HEK293 (cell line): ENCODE data around the gene KIF4A.

Source experiments
- CTCF ChIA-PET: fragments of 350-600 bp; formaldehyde crosslinking; extraction: SDS; loops from one replicate; lab custom pipeline; 2021; ENCODE audit warnings: antibody characterized with exemption; lab: Yijun Ruan, JAX
- POLR2A ChIA-PET: fragments of 300-600 bp; formaldehyde crosslinking; extraction: SDS; loops from one replicate; lab custom pipeline; 2020; ENCODE audit warnings: antibody characterized with exemption, inconsistent platforms; lab: Yijun Ruan, JAX
- H3K27ac ChIP-seq: fragments of 200-500 bp; sonication (Bioruptor generic); 2 replicates; pipeline ENCODE4 v1.5.1; 2014; ENCODE audit warnings: low read depth, low read length, control low read depth, inconsistent platforms; ENCODE audit errors: extremely low read depth
- H3K36me3 ChIP-seq, 2 experiments: fragments of 200-500 bp in 1 of 2; sonication (Bioruptor generic) in 1 of 2; 1 replicate in 1 of 2; 2 replicates in 1 of 2; pipeline ENCODE4 v1.5.1; 2014 to 2017; ENCODE audit warnings: inconsistent platforms in 2 of 2, low read length in 2 of 2; ENCODE audit not compliant: control insufficient read depth in 2 of 2, insufficient read depth in 1 of 2
- H3K4me1 ChIP-seq: fragments of 200-500 bp; sonication (Bioruptor generic); 2 replicates; pipeline ENCODE4 v1.5.1; 2014; ENCODE audit warnings: mild to moderate bottlenecking, low read length, inconsistent platforms; ENCODE audit not compliant: control insufficient read depth, insufficient read depth
- H3K4me3 ChIP-seq: 2 replicates; pipeline ENCODE4 v1.5.1; 2011; ENCODE audit warnings: low read depth, mild to moderate bottlenecking, control low read depth, low read length, moderate library complexity
- H3K9me3 ChIP-seq: fragments of 200-500 bp; sonication (Bioruptor generic); 2 replicates; pipeline ENCODE4 v1.5.1; 2014; ENCODE audit warnings: low read depth, low read length, inconsistent platforms; ENCODE audit not compliant: control insufficient read depth, insufficient read depth
- ATF2 ChIP-seq: fragments of 450-650 bp; formaldehyde crosslinking; IDR thresholded peaks from 2 replicates; pipeline ENCODE4 v1.5.1; 2016; ENCODE audit warnings: missing biosample characterization, missing genetic modification characterization, low read depth
- CTCF ChIP-seq: fragments of 450-650 bp; formaldehyde crosslinking; IDR thresholded peaks from 2 replicates; pipeline ENCODE4 v1.5.1; 2016; ENCODE audit warnings: missing biosample characterization, missing genetic modification characterization
- FEZF1 ChIP-seq: fragments of 450-650 bp; formaldehyde crosslinking; IDR thresholded peaks from 2 replicates; pipeline ENCODE4 v1.5.1; 2016; ENCODE audit warnings: missing biosample characterization, missing genetic modification characterization
- KLF9 ChIP-seq: fragments of 450-650 bp; formaldehyde crosslinking; IDR thresholded peaks from 2 replicates; pipeline ENCODE4 v1.5.1; 2016; ENCODE audit warnings: missing biosample characterization, missing genetic modification characterization, low read depth
- MZF1 ChIP-seq: fragments of 450-650 bp; formaldehyde crosslinking; IDR thresholded peaks from 2 replicates; pipeline ENCODE4 v1.5.1; 2017; ENCODE audit warnings: missing biosample characterization, missing genetic modification characterization, borderline replicate concordance
- PATZ1 ChIP-seq: fragments of 450-650 bp; formaldehyde crosslinking; IDR thresholded peaks from 2 replicates; pipeline ENCODE4 v1.5.1; 2016; ENCODE audit warnings: missing biosample characterization, missing genetic modification characterization
- PRDM1 ChIP-seq: fragments of 450-650 bp; formaldehyde crosslinking; IDR thresholded peaks from 2 replicates; pipeline ENCODE4; 2016; ENCODE audit warnings: missing biosample characterization, missing genetic modification characterization
- PRDM6 ChIP-seq: fragments of 450-650 bp; formaldehyde crosslinking; IDR thresholded peaks from 2 replicates; pipeline ENCODE4 v1.5.1; 2017; ENCODE audit warnings: missing biosample characterization, missing genetic modification characterization
- REST ChIP-seq: fragments of 450-650 bp; formaldehyde crosslinking; IDR thresholded peaks from 2 replicates; pipeline ENCODE4 v1.5.1; 2016; ENCODE audit warnings: missing biosample characterization, missing genetic modification characterization
- SP2 ChIP-seq: fragments of 450-650 bp; formaldehyde crosslinking; IDR thresholded peaks from 2 replicates; pipeline ENCODE4 v1.5.1; 2016; ENCODE audit warnings: missing biosample characterization, missing genetic modification characterization
- SP7 ChIP-seq: fragments of 450-650 bp; formaldehyde crosslinking; IDR thresholded peaks from 2 replicates; pipeline ENCODE4 v1.5.1; 2016; ENCODE audit warnings: missing biosample characterization, missing genetic modification characterization
- ZBTB44 ChIP-seq: fragments of 450-650 bp; IDR thresholded peaks from 2 replicates; pipeline ENCODE4 v1.5.1; 2018; ENCODE audit warnings: missing biosample characterization, mild to moderate bottlenecking, missing genetic modification characterization
- ZNF157 ChIP-seq: fragments of 450-650 bp; formaldehyde crosslinking; IDR thresholded peaks from 2 replicates; pipeline ENCODE4 v1.5.1; 2016; ENCODE audit warnings: missing biosample characterization, missing genetic modification characterization
- ZNF184 ChIP-seq: fragments of 450-650 bp; IDR thresholded peaks from 2 replicates; pipeline ENCODE4 v1.5.1; 2018; ENCODE audit warnings: missing biosample characterization, mild to moderate bottlenecking, missing genetic modification characterization
- ZNF2 ChIP-seq: fragments of 450-650 bp; formaldehyde crosslinking; IDR thresholded peaks from 2 replicates; pipeline ENCODE4 v1.5.1; 2016; ENCODE audit warnings: missing biosample characterization, missing genetic modification characterization
- ZNF266 ChIP-seq: fragments of 450-650 bp; formaldehyde crosslinking; IDR thresholded peaks from 2 replicates; pipeline ENCODE4 v1.5.1; 2016; ENCODE audit warnings: missing biosample characterization, missing genetic modification characterization, low read depth
- ZNF426 ChIP-seq: fragments of 450-650 bp; formaldehyde crosslinking; IDR thresholded peaks from 2 replicates; pipeline ENCODE4 v1.5.1; 2017; ENCODE audit warnings: missing biosample characterization, missing genetic modification characterization, mild to moderate bottlenecking, inconsistent platforms, moderate library complexity
- ZNF600 ChIP-seq: fragments of 450-650 bp; formaldehyde crosslinking; IDR thresholded peaks from 2 replicates; pipeline ENCODE4 v1.5.1; 2016; ENCODE audit warnings: missing biosample characterization, missing genetic modification characterization
- ZNF747 ChIP-seq: fragments of 450-650 bp; formaldehyde crosslinking; IDR thresholded peaks from 2 replicates; pipeline ENCODE4 v1.5.1; 2016; ENCODE audit warnings: missing biosample characterization, missing genetic modification characterization
- ZNF768 ChIP-seq: fragments of 450-650 bp; formaldehyde crosslinking; IDR thresholded peaks from 2 replicates; pipeline ENCODE4 v1.5.1; 2018; ENCODE audit warnings: missing biosample characterization, mild to moderate bottlenecking, missing genetic modification characterization

The KIF4A gene

GRCh38 chrX:70260104-70260503, 29.8 kb upstream of the KIF4A start, which contains the start of gene P2RY4:
Gene P2RY4 (minus strand): TSS chrX:70260204. CDS start chrX:70259624, 580 bp downstream.
- Histone ChIP-seq H3K9me3 (no peaks in the 10 kb centered on the region), H3K4me3 (no peak within 1 kb of the TSS), H3K36me3 (no peaks in the 10 kb centered on the region), H3K27ac (no peak within 1 kb of the TSS)
- POLR2A ChIA-PET = no interaction called here
- TF ChIP-seq KLF9 (tag by site-specific recombination) (no peak), PRDM1 (tag by site-specific recombination) (no peak), CTCF (tag by site-specific recombination) (no peak), ZNF747 (tag by site-specific recombination) (no peak), ZNF184 (tag by site-specific recombination) (no peak), ZNF266 (no peak), SP7 (no peak), PRDM6 (tag by site-specific recombination) (no peak), ZNF600 (tag by site-specific recombination) (no peak), REST (tag by site-specific recombination) (no peak), ATF2 (tag by site-specific recombination) (no peak), FEZF1 (no peak), PATZ1 (tag by site-specific recombination) (no peak), ZNF2 (tag by site-specific recombination) (no peak), ZNF768 (tag by site-specific recombination) (no peak), MZF1 (no peak), ZNF157 (tag by site-specific recombination) (no peak), ZNF426 (no peak), ZBTB44 (tag by site-specific recombination) (no peak), SP2 (no peak)
- TF ChIP-seq, all 188 proteins: peak for 0
- CTCF ChIA-PET = interaction anchor here (0.7 to 1.1 kb wide), 2 partner anchors 127 to 130 kb away, joined by 3 read pairs; partner anchors contain the start of gene IGBP1
- no peaks in the 10 kb centered on the region for H3K4me1 ChIP-seq
